MCF 10A (cell line): ENCODE data around the gene SIVA1. TPM values are rescaled to one million over a fixed set of nuclear protein-coding genes. Genes with fewer than 3 reads are reported as not detected.

ENCODE experiments used
- BruUV-seq: library from RNA; stranded (reverse); fragments of 400-500 nt; replicated peaks from 2 replicates; lab custom pipeline; 2021; lab: Mats Ljungman, UMichigan
- CTCF ChIA-PET: fragments of 300-600 bp; sonication (Branson Sonifier 250); formaldehyde crosslinking; extraction: SDS; loops from one replicate; lab custom pipeline; 2021; ENCODE audit warnings: antibody characterized with exemption, inconsistent platforms; lab: Yijun Ruan, JAX
- POLR2A ChIA-PET: fragments of 300-600, 350-650 bp; sonication (Branson Sonifier 250); formaldehyde crosslinking; extraction: SDS; loops from one replicate; lab custom pipeline; 2020; ENCODE audit warnings: antibody characterized with exemption, inconsistent platforms; lab: Yijun Ruan, JAX
- DNase-seq: peaks from one replicate; pipeline ENCODE4 v3.0.0-alpha.2; 2018; ENCODE audit not compliant: unreplicated experiment
- H3K27ac Mint-ChIP-seq: one replicate; pipeline ENCODE4 v1.8.0; 2022; ENCODE audit warnings: mild to moderate bottlenecking, low read depth, mixed read lengths; ENCODE audit not compliant: unreplicated experiment
- H3K27me3 Mint-ChIP-seq: one replicate; pipeline ENCODE4 v1.8.0; 2022; ENCODE audit warnings: mixed read lengths; ENCODE audit not compliant: insufficient read depth, unreplicated experiment
- H3K36me3 Mint-ChIP-seq: one replicate; pipeline ENCODE4 v1.8.0; 2022; ENCODE audit warnings: mild to moderate bottlenecking, moderate library complexity, mixed read lengths; ENCODE audit not compliant: insufficient read depth, unreplicated experiment
- H3K4me1 Mint-ChIP-seq: one replicate; pipeline ENCODE4 v1.8.0; 2022; ENCODE audit warnings: mixed read lengths; ENCODE audit not compliant: insufficient read depth, unreplicated experiment
- H3K4me3 Mint-ChIP-seq: one replicate; pipeline ENCODE4 v1.8.0; 2022; ENCODE audit warnings: mild to moderate bottlenecking, moderate library complexity, mixed read lengths; ENCODE audit not compliant: unreplicated experiment
- H3K9me3 Mint-ChIP-seq: one replicate; pipeline ENCODE4 v1.8.0; 2022; ENCODE audit warnings: mixed read lengths; ENCODE audit not compliant: unreplicated experiment
- CTCF ChIP-seq: fragments of 200-600 bp; IDR thresholded peaks from one replicate; pipeline ENCODE4 v1.8.0; 2022; ENCODE audit warnings: antibody characterized with exemption, mild to moderate bottlenecking; ENCODE audit not compliant: unreplicated experiment
- intact Hi-C: fragments of 100-400 bp; cut with micrococcal nuclease; formaldehyde crosslinking; loops from 2 replicates; pipeline ENCODE4 v1.14.1; 2022
- total RNA-seq: library from RNA; stranded (reverse); gene quantifications from 2 replicates; pipeline ENCODE4 v1.2.3, GENCODE V29; 2022

SIVA1 gene
- total RNA-seq, 1 experiment from 2014 or later = 63.3 TPM

- Mint-ChIP-seq H3K27me3 (no peaks in the 10 kb centered on the region), H3K4me3 (no peak overlapping the region), H3K36me3 (no peaks in the 10 kb centered on the region), H3K9me3 (no peaks in the 10 kb centered on the region), H3K4me1 (peaks cover 21% of the 10 kb centered on the region), H3K27ac (peak overlapping the region; percentile 79)
- no TSS peak for BruUV-seq
- ChIA-PET CTCF (interaction anchor here (0.8 to 5.9 kb wide), 2 partner anchors 11 to 15 kb away, joined by 4 to 36 read pairs; partner anchors contain the start of gene ADSS1), POLR2A (interaction anchor here (0.7 to 4.7 kb wide), 5 partner anchors 10 to 18 kb away, joined by 3 to 24 read pairs (median 15); partner anchors contain the start of gene SIVA1)
- no peak for DNase-seq
- no peak for TF ChIP-seq CTCF
- intact Hi-C loops = no loop called here
Observed at GRCh38 chr14:104734991-104735779, 17.8 kb upstream of the SIVA1 start.

GRCh38 chr14:104735830-104736642 lies 16.9 kb upstream of the SIVA1 start:
- H3K27ac Mint-ChIP-seq = peak overlapping the region; percentile 79
- ChIA-PET CTCF (interaction anchor here (1.8 to 5.9 kb wide), 2 partner anchors 12 to 13 kb away, joined by 12 to 36 read pairs; partner anchors contain the start of gene ADSS1), POLR2A (interaction anchor here (0.6 to 3.1 kb wide), 7 partner anchors 11 to 356 kb away, joined by 3 to 19 read pairs (median 7); partner anchors contain the start of gene SIVA1)
- no peaks in the 10 kb centered on the region for H3K9me3 Mint-ChIP-seq
- H3K4me3 Mint-ChIP-seq = peak overlapping the region; percentile 11
- no peaks in the 10 kb centered on the region for H3K27me3 Mint-ChIP-seq
- no peak for TF ChIP-seq CTCF
- H3K36me3 Mint-ChIP-seq = no peaks in the 10 kb centered on the region
- peaks cover 21% of the 10 kb centered on the region for H3K4me1 Mint-ChIP-seq
- intact Hi-C loops = no loop called here
- DNase-seq = peak; percentile 81
- BruUV-seq = no TSS peak

GRCh38 chr14:104738375-104739019 lies 14.4 kb upstream of the SIVA1 start:
- no peak for DNase-seq
- no peak for TF ChIP-seq CTCF
- Mint-ChIP-seq H3K4me3 (no peak overlapping the region), H3K27me3 (no peaks in the 10 kb centered on the region), H3K4me1 (peaks cover 13% of the 10 kb centered on the region), H3K36me3 (no peaks in the 10 kb centered on the region), H3K27ac (no peak overlapping the region), H3K9me3 (no peaks in the 10 kb centered on the region)
- no TSS peak for BruUV-seq
- ChIA-PET POLR2A (interaction anchor here (0.8 to 3.1 kb wide), 3 partner anchors 11 to 15 kb away, joined by 3 to 19 read pairs (median 4); no protein-coding TSS in a partner anchor), CTCF (interaction anchor here (0.5 to 5.9 kb wide), 3 partner anchors 12 to 15 kb away, joined by 3 to 36 read pairs (median 6); partner anchors contain the start of gene ADSS1)
- intact Hi-C loops = no loop called here
